Right hindlimb (tissue), 1 donor: Measurements from ENCODE around the gene SULT2B1.
"Not testable (repeated sequence)": the region's sequence is repeated elsewhere in the genome, so short reads cannot be mapped to it uniquely, and the experiment has no call there.

Experiments
- DNase-seq: peaks from one replicate; pipeline ENCODE4 v3.0.0-alpha.2; 2018

Gene SULT2B1

DNA sequence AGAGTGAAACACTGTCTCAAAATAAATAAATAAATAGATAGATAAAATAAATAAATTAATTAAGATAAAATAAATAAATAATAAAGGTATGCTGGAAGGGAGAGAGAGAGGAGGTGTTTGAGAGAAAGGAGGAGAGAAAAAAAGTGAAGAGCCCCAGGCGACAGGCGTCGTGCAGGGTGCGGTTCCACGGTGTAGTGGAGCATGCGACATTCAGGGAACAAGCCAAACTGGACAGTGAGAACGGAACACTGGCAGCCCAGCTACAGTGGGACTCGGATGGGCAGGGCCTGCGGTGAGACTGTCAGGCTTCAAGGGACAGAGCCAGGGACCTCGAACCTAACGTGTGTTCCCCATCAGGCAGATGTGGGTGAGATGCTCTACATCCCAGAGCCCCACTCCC lies 9.4 kb downstream of the SULT2B1 start:
- no peak for DNase-seq

DNA sequence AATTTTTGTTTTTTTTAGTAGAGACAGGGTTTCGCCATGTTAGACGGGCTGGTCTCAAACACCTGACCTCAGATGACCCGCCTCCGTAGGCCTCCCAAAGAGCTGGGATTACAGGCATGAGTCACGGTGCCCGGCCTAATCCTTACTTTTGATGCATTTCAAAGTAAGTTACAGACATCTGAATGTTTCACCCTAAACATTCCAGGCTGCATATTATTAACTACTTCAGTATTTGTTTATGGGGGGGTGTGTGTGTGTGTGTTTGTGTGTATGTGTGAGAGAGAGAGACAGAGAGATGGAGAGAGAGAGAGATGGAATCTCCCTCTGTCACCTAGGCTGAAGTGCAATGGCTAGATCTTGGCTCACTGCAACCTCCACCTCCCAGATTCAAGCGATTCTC lies 13.1 kb downstream of the SULT2B1 start:
- DNase-seq = no peak

DNA sequence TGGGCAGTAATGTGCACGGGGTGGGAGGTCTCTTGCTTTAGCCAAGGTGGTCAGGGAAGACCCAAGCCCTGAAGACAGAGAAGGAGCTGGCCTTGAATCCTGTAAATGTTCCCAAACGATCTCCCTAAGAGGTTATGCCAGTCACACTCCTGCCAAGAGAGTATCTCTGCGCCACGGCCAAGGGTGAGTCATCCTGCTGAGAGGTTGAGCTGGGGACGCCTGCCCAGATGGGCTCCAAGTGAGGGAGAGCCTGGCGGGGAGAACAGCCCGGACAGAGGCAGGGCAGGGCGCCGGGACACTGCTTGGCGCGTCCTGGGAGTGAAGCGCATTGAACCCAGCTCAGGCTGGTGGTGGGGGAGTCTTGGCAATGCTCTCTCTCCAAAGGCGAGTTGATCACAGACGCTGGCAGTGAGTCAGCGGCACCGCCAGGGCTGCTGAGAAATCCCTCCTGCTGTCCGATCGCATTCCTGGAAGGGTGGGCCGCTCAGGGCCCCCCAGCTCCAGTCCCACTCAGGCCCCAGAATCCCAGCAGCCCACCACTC lies 16.4 kb downstream of the SULT2B1 start:
- peak; percentile 84 for DNase-seq

DNA sequence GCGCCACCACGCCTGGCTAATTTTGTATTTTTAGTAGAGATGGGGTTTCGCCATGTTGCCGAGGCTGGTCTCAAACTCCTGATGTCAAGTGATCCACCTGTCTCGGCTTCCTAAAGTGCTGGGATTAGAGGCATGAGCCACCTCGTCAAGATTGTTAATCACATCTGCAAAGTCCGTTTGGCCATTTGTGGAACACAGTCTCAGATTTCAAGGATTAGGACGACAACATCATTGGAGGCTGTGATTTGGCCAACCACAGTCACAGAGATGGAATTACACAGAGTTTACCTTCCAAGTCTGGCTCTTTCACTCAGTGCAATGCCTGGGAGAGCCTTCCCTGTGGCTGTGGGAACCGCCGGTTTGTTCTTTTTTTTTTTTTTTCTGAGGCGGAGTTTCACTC lies 17.8 kb downstream of the SULT2B1 start:
- peak; percentile 38 for DNase-seq

DNA sequence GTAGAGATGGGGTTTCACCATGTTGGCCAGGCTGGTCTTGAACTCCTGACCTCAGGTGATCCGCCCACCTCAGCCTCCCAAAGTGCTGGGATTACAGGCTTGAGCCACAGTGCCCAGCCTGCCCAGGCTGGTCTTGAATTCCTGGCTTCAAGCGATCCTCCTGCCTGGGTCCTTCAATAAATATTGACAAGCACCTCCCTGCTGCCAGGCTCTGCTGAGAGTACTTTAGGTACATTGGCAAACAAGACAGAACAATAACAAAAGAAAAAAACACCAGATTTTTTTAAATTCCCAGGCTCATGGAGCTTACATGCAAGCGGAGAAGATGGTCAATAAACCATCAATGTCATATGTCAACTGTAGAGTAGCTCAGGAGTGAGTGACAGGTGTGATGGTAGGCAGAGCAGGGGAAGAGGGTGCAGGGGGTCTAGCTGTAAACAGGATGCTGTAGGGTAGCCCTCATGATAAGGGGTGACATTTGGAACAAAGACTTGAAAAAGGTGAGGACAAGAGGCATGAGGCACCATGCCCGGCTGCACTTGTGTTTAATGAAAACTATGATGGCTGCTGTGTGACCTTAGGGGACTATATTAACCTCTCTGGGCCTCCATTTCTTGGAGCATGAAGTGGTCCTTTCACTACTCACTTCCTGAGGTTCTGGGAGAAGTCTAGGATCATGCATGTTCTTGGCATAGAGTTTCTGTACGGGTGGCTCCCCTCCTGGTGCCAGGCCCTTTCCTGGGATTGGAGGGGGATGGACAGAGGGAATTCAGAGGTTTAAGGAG lies 19.6 kb downstream of the SULT2B1 start:
- DNase-seq = no peak

DNA sequence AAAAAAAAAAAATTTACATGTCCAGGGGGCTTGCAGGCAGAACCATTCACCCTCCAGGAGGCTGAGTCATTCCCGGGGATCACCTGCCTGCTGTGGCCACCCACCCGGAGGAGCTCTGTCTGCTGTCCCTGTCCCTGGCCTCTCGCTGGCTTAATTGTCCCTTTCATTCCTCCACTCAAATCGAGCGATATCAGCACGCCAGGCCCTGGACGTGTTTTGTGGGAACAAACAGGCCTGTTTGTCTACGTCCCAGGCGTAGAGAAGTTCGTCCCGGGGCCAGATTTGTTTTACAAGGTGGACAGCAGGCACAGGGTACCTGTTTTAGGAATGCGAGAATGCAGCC lies 21.2 kb downstream of the SULT2B1 start:
- no peak for DNase-seq

DNA sequence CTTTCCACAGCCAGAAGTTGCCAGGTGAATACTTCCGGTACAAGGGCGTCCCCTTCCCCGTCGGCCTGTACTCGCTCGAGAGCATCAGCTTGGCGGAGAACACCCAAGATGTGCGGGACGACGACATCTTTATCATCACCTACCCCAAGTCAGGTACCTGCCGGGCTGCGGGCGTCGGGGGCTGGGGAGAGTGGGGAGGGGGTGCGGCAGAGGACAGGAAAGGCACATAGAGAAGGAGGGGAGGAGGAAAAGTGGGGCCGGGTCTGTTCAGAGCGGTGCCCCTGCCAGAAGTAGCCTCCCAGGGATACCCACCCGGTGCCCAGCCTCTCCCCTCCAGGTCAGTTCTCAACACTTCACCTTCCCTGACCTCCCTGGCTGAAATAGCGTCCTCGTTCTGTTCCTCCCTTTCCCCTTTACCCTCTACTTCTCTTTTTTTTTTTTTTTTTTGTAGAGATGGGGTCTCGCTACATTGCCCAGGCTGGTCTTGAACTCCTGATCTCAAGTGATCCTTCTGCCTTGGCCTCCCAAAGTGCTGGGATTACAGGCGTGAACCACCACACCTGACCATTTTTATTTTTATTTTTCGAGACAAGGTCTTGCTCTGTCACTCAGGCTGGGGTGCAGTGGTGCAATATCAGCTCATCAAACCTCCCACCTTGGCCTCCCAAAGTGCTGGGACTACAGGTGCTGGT lies 24.1 kb downstream of the SULT2B1 start:
- DNase-seq = no peak

DNA sequence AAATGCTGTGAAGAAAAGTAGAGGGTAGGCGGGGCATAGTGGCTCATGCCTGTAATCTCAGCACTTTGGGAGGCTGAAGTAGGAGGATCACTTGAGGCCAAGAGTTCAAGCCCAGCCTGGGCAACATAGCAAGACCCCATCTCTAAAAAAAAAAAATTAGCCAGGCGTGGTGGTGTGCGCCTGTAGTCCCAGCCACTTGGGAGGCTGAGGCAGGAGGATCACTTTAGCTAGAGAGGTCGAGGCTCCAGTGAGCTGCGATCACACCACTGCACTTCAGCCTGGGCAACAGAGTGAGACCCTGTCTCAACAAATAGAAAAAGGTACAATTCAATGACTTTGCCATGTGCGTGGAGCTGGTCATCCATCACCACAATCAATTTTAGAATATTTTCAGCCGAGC lies 25.9 kb downstream of the SULT2B1 start:
- not testable (repeated sequence) for DNase-seq

DNA sequence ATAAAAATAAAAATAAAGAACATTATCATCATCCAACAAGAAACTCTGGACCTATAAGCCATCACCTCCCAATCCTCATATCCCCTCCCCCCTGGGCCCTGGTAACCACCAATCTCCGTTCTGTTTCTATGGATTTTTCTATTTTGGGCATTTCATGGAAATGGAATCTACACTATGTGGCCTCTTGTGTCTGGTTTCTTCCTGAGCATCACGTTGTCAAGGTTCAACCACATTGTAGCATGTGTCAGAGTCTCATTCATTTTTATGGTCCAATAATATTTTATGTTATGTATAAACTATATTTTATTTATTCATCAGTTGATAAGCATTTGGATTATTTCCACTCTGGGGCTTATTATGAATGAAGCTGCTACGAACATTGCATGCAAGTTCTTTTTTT lies 26.9 kb downstream of the SULT2B1 start:
- no peak for DNase-seq

DNA sequence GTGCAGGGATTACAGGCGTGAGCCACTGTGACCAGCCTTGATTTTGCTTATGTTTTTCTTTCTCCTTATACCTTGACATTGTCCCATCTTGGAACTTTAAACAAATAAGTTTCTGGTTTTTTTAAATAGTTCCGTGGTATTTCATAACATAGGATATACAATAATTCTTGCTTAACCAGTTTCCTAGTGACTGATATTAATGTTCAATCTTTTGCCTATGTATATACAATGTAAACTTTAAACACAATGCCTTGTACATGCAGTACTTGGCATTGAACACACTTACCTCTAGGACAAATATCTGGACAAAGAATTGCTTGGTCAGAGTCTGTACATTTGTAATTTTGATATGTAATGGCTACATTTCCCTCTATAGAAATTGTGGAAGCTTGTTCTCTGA lies 30.2 kb downstream of the SULT2B1 start:
- no peak for DNase-seq

DNA sequence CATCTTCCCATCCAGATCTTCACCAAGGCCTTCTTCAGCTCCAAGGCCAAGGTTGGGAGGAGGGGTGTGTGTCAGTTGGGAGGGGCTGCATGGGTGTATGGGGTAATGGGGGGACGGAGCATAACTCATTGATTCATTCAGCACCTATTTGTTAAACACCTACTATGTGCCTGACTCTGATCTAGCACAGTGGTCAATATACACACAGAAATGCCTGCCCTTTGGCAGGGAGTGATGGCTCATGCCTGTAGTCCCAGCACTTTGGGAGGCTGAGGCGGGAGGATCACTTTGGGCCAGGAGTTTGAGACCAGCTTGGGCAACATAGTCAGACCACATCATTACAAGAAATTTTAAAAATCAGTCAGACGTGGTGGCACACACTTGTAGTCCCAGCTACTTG lies 35.4 kb downstream of the SULT2B1 start:
- DNase-seq = no peak

DNA sequence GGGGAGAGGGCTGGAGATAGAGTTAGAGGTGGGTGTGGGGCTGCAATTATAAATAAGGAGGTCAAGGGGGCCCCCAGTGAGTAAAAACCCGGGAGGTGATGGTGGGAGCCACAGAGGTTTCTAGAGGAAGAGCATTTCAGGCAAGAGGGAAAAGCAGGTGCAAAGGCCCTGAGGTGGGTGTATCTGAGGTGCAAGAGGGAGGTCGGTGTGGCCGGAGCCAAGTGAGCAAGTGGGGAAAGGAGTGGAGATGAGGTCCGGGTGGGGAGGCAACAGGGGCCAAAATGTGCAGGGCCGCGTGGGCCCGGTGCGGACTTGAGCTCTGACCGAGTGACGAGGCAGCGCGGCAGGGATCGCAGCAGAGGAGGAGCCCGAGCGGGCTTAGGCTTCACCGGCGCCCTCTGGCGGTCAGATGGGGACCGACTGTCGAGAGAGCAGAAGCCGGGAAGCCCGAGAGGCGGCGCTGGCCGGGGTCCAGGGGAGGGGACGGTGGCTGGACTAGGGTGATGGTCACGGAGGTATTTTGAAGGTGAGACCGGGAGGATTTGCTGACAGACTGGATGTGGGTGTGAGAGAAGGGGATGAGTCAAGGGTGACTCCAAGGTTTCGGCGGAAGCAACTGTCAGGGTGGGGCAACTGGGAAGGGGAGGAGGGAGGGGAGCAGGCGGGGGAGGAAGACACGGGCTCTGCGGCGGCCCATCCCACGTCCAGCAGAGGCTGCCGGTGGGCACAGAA lies 36.9 kb downstream of the SULT2B1 start:
- peak; percentile 89 for DNase-seq

DNA sequence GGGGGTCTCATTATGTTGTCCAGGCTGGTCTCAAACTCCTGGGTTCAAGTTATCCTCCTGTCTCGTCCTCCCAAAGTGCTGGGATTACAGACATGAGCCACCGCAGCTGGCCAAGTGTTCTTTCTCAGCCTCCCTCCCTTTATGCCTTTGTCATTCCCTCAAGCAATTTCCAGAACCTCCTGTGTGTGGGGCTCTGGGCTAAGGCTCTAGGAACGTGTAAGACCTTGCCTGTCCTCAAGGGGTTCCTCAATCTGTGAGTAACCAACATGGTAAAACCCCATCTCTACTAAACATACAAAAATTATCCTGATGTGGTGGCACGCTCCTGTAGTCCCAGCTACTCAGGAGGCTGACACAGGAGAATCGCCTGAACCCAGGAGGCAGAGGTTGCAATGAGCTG lies 39.0 kb downstream of the SULT2B1 start:
- no peak for DNase-seq

DNA sequence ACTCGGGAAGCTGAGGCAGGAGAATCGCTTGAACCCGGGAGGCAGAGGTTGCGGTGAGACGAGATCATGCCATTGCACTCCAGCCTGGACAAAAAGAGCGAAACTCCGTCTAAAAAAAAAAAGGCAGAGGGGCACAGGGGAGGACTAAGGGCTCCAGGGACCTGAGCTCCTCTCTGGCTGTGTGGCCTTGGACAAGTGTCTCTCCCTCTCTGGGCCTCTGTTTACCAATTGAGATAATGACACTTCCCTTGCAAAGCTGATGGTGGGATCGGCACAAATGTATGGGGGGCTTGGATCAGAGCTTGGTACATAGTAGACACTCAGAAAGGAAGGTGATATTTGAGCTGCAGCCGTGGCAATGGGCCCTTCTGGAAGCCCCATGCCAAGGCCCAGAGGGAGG lies 43.2 kb downstream of the SULT2B1 start:
- no peak for DNase-seq

DNA sequence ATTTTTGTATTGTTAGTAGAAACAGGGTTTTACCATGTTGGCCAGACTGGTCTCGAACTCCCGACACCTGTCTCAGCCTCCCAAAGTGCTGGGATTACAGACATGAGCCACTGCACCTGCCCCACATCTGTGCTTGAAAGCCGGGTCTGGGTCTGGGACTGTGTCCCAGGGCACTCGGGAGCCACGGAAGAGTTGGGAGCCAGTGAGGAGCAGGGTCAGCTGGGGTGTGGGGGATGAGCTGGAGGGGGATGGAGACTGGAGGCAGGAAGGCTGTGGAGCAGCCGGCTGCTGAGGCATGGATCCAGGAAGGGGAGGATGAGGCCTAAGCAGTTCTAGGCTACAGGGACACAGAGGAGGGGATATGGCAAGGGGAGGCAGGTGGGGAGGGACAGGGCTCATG lies 43.9 kb downstream of the SULT2B1 start:
- no peak for DNase-seq

DNA sequence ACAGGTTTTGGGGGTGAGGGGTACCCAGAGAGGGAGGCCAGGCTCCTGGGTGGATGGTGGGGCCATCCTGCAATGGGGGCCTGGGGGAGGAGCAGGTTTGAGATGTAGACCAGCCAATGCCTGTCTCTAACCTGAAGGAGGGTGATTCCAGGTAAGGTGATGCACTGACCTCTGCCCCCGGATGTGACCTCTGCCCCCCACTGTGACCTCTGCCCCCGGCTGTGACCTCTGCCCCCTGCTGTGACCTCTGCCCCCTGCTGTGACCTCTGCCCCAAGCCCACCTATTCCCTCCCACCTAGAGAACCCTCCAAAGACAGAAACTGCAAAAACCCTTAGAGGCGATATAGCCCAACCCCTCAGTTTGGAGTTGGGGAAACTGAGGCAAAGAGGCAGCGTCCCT lies 44.3 kb downstream of the SULT2B1 start:
- DNase-seq = no peak

DNA sequence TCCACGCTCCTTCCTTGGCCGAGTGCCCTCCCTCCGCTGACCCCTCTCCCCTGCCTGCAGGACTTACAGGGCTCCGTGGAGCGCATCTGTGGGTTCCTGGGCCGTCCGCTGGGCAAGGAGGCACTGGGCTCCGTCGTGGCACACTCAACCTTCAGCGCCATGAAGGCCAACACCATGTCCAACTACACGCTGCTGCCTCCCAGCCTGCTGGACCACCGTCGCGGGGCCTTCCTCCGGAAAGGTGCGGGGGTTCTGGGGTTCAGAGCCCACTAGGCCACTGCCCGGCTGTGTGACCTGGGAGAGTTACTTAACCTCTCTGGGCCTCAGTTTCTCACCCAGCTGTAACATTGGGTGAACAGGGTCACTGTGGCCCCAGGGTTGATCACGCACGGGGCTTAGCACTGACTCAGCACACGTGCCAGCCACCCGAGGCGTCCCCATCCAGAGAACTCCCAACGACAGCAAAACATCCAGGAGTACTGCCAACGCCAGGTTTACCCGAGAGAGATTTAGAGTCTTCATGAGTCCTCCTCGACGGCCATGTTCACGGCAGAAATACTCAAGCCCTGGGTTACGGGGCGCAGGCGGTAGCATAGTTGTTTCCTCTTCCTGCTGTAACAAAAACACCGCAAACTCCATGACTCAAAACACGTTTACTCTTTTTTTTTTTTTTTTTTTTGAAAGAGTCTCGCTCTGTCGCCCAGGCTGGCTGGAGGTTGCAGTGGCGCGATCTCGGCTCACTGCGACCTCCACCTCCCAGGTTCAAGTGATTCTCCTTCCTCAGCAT lies 44.9 kb downstream of the SULT2B1 start:
- DNase-seq = no peak

DNA sequence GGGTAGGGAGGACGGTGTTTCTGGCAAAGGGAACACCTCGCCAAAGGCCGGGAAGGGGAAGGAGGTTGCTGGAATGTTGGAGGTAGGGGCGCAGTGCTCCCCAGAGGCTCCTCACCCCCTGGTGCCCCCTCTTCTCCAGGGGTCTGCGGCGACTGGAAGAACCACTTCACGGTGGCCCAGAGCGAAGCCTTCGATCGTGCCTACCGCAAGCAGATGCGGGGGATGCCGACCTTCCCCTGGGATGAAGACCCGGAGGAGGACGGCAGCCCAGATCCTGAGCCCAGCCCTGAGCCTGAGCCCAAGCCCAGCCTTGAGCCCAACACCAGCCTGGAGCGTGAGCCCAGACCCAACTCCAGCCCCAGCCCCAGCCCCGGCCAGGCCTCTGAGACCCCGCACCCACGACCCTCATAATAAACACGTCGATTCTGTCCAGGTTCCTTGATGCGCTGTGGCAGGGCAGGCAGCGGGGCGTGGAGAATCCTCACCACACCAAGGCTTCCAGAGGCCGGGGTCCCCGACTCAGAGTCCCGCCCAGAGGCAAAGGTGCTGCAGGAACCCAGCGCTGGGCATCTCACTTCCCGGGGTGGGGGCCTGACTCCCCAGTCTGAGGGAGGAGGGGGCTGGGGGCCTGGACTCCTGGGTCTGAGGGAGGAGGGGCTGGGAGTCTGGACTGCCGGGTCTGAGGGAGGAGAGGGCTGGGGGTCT lies 47.2 kb downstream of the SULT2B1 start:
- DNase-seq = no peak

DNA sequence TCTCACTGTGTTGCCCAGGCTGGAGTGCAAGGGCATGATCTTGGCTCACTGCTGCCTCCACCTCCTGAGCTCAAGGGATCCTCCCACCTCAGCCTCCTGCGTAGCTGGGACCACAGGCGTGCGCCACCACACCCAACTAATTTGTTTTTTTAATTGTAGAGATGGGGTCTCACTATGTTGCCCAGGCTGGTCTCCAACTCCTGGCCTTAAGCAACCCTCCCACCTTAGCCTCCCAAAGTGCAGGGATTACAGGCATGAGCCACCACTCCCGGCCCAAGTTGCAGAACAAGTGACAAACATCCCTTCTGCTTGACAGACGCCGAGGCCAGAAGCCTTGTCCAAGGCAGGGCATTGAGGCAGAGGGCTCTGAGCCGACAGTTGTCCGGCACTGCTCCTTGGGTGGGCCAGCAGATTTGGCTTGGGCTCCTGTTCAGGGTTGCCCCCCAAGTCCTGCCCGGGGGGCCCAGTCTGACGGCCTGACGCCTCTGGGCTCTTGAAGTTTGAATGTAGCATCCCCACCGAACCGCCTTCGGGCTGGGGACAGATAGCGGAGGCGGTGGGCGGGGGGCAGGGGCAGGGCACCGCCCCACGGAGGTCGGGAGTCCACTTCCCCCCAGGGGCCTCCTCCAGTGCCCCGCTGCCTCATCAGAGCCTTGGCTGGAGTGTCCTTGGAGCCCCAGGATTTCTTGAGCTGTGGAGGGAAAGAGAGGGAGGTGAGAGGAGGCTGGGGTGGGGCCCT lies 48.9 kb downstream of the SULT2B1 start:
- DNase-seq = no peak

DNA sequence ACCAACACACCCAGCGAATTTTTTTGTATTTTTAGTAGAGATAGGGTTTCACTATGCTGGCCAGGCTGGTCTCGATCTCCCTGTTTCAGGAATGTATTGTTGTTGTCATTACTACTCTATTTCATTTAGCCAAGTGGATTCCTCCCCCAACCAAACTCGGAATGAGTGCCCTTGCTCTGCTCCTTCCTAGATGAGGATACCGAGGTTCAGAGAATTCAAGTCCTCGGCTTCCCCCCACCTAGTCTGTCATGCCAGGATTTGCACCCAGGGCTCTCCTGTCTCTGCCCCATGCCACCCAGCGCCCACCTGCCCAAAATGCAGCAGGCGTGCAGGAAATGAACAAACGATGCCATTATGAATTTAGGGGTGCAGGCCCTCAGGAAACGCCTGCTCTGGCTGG lies 51.0 kb downstream of the SULT2B1 start:
- no peak for DNase-seq

DNA sequence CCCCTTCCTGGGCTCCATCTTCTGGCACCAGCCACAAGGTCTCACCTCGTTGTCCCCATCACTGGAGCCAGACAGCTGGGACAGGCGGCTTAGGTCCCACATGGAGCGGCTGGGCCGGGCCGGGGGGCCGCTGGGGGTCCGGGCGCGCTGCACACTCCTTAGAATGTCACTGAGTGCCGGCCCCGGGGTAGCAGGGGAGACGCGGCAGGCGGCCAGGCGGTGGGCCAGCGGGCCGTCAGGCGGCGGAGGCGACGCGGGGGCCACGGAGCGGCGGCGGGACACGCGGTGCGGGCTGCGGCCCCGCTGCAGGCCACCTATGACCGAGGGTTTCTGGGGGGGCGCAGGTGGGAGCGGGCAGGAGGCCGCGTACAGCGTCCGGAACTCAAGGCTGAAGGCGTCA lies 51.5 kb downstream of the SULT2B1 start:
- no peak for DNase-seq

DNA sequence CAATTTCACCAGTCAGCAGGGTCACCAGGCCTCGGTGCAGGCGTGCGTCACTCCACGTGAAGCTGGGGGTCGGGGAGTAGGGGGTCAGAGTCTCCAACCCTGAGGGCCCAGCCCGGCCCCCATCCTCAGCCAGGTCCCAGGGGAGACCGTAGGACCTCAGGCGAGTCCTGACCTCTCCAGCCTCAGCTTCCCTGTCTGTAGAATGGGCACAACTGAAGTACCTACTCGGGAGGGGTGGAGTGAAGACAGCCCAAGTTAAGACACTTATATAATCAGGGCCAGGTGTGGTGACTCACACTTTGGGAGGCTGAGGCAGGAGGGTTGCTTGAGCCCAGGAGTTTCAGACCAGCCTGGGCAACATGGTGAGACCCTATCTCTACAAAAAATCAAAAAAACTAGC lies 51.9 kb downstream of the SULT2B1 start:
- no peak for DNase-seq
